HG03025 (cell line): ENCODE data around the gene PROCA1.

Experiments used
- ATAC-seq: cut with Tn5 transposase; IDR thresholded peaks from one replicate; pipeline ENCODE4 v1.9.1; 2021; ENCODE audit warnings: mild to moderate bottlenecking, moderate library complexity; ENCODE audit not compliant: unreplicated experiment, low FRiP score

PROCA1 gene

GRCh38 chr17:28711723-28712031, at the start of gene PROCA1:
Gene PROCA1, minus strand, starts transcription at chr17:28711888. Its CDS starts 228 bp downstream, at chr17:28711660.
- no peak for ATAC-seq

GRCh38 chr17:28760601-28761562, 49.2 kb upstream of the PROCA1 start:
- no peak for ATAC-seq

- ATAC-seq, result no peak
These were observed 47.7 kb upstream of the PROCA1 start for GRCh38 chr17:28759256-28759865.

GRCh38 chr17:28758411-28759121, 46.9 kb upstream of the PROCA1 start:
- no peak for ATAC-seq

GRCh38 chr17:28756049-28756804, 44.5 kb upstream of the PROCA1 start:
- no peak for ATAC-seq

- no peak for ATAC-seq
These were observed 43.8 kb upstream of the PROCA1 start for GRCh38 chr17:28755486-28755885.

GRCh38 chr17:28751600-28752366, 40.1 kb upstream of the PROCA1 start:
- ATAC-seq, result no peak

GRCh38 chr17:28750178-28751047, 38.7 kb upstream of the PROCA1 start:
- ATAC-seq, result no peak

- no peak for ATAC-seq
These were observed 38.0 kb upstream of the PROCA1 start for GRCh38 chr17:28749516-28750177.

GRCh38 chr17:28748852-28749515, 37.3 kb upstream of the PROCA1 start:
- ATAC-seq, result no peak

- no peak for ATAC-seq
These were observed 36.4 kb upstream of the PROCA1 start for GRCh38 chr17:28747801-28748750.

- no peak for ATAC-seq
These were observed 35.5 kb upstream of the PROCA1 start for GRCh38 chr17:28747051-28747691.

- no peak for ATAC-seq
These were observed 34.9 kb upstream of the PROCA1 start for GRCh38 chr17:28746611-28747050.

- no peak for ATAC-seq
These were observed 34.2 kb upstream of the PROCA1 start for GRCh38 chr17:28745786-28746411.

- ATAC-seq, result no peak
These were observed 33.5 kb upstream of the PROCA1 start for GRCh38 chr17:28744972-28745785.
